Occipital lobe (tissue), 2 donors: ENCODE measurements around the gene FYCO1. TPM values are rescaled to one million over a fixed set of nuclear protein-coding genes. Genes with fewer than 3 reads are reported as not detected.

Experiments used
- DNase-seq: peaks from one replicate; lab custom pipeline; 2025; lab: John Stamatoyannopoulos, UW
- total RNA-seq: library from RNA; depleted of rRNA; stranded (reverse); fragments of >200 nt; gene quantifications from one replicate; pipeline ENCODE4 v1.2.3, GENCODE V29; 2014

FYCO1 gene
- total RNA-seq, 1 donor from 2014 or later: 2.5 TPM

DNA sequence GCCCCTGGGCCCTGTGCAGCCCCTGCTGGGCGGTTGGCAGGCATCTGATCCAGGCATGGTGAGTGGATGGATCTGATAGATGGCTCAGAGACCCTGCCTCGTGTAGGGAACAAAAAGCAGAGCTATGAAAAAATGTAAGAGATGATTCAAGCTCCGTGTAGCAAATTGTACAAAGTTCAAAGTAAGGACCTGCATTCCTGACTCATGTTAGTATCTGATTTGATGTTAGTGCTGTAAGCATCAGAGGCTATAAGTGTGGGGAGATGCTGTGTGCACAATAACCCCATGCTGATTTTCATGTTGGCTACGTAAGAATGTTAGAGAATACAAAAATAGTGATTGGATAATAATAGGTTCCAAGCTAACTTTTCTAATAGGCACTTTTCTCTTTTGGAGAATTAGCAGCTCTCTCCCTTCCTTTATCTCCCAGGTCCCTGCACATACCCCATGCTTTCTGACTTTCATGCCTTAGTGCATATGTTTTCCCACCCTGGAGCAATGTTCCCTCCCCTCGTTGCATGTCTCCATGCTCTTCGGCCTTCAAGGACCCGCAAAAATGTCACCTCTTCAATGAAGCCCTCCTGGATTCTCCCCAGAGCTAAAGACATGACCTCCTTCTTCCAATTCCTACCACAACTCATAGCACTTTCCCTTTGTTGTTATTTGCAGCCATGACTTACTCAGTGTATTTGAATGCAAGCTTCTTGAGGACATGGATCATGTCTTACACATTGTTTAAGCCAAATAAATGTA lies 107.7 kb downstream of the FYCO1 start:
- no peak for DNase-seq

DNA sequence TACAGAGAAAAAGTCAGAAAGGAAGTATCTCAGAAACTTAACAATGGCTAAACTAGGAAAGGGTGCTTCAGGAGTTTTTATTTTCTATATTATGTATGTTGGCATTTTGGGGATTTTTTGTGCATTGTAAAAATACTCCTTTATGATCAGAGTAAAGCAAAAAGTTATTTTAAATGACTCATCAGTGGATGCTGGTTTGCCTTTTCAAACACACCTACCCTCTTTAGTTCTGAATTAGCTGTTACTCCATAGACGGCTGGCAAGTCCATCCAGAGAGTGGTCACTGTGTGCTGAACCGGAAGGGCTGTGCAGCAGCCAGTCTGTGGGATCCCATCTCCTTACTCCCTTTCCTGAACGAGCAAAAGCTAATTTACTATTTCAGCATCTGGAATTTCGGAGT lies 108.3 kb downstream of the FYCO1 start:
- no peak for DNase-seq

DNA sequence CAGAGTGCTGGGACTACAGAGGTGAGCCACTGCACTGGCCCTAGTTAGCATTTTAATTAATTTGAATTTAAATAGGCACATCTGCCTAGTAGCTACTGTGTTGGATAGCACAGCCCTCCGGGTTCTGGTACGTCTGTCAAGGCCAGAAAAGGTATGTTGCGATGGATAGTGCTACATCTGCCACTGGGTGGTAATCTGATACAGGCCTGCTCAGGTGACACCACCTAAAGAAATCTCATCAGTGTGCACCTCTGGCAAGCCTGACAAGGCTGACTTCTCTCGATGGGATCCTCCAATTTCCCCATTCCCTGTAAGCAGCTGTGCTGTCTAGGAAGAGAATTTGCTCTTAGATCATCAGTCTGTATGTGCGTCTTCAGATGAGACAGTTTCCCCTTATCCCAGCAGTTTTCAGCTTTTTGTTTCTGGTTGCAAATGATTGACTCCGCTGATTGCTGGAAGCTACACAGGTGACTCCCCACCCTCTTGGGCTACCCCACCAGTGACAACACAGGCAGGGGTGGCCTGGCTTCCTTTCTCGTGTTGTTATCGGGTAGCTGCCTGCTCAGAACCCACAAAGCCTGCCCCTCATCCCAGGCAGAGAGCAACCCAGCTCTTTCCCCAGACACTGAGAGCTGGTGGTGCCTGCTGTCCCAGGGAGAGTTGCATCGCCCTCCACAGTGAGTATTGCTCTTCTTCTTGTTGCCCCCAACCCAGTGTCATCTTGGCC lies 109.5 kb downstream of the FYCO1 start, which contains the start of gene CCR9:
Gene CCR9 (plus strand): TSS at position 565 of the 727 bp plus-strand sequence. CDS start 8,391 bp downstream, outside the sequence.
- no peak for DNase-seq

DNA sequence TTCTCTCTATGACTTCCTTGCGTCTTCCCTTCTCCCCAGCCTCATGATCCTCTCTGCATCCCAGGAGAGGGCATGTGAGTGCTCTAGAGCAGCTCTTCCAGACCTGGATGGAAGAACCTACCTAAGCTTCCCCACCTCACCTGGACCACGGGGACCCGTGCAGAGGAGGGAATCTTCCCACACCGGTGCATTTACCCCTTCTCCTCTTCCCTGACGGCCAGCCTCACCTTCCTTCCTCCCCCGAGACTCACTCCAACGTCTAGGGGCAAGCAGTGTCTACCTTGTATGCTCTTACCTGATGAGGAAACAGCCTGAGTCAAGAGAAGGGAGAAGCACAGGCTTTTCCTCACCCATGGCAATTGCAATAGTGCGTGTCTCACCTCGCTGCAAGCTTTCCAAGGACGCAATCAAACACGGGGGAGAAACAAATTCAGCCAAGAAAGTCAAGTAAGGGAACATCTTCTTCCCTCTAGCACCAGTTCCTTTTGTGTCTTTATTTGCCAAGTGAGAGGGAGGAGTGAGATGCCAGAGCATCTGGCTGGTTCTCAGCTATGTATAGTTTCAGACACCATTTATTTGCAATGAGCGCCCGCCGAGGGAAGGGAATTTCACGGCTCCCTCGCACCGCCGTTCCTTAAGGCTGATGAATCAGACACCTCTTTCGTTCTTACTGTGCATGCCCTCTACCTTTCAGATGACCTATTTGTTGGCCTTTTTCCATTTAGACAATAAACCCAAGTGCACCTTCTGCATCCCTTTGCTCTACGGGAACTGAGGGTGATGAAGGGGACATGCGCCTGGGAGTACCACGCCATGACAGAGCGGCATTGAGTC lies 111.0 kb downstream of the FYCO1 start:
- DNase-seq: peak; percentile 65

DNA sequence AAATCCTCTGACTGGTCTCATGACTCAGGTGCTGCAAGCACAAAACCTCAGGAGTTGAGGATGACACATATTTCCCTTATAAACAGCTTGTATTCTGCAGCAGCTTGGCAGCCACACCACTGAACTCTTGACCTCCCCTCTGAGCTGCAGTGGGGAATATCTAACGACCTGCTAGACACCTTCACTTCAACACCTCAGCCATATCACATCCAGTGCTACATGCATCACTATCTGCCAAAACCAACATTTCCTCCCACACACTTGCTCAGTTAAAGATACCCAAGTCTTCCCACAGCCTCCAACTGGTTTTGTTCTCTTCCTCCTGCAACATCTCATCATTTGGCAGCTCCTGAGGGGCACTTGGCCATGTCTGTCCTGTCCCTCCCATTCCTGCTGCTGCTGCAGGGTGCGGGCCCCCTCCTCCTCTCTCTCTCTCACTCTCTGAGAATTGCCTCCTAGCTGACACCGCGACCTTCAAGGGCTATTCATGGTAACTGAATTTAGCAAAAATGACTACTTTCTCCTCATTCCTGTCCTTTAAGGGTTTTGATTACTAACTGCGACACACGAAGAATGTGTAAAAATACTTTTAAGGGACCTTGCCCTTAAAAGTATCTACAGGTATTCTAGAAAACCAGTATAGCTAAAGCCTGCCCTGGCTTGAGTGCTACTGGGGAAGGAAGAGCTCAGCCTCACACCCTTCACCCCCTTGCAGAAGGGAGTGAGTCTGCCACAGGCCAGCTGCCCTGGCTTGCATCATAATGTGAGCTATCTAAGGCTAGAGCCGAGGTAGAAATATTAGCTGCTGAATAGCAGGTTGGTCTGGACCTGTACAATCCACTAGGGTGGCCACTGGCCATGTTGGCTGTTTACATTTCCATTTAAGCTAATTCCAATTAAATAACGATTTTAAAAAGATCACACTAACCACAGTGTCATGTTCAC lies 114.3 kb downstream of the FYCO1 start:
- peak; percentile 22 for DNase-seq

DNA sequence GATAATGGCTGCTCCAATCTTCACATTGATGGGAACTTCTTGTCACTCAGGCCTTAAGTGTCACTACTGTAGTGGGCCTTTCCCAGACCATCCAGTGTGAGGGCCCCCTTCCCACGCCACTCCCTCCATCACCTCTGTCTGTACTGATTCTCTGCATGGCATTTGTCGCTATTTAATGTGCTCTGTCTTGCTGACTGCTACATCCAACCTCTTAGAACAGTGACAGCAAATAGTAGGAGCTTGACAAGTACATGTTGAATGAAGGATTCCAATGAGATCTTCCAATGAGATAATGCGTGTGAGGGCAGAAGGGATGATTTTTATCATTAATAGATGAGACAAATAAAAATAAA lies 114.9 kb downstream of the FYCO1 start:
- no peak for DNase-seq

DNA sequence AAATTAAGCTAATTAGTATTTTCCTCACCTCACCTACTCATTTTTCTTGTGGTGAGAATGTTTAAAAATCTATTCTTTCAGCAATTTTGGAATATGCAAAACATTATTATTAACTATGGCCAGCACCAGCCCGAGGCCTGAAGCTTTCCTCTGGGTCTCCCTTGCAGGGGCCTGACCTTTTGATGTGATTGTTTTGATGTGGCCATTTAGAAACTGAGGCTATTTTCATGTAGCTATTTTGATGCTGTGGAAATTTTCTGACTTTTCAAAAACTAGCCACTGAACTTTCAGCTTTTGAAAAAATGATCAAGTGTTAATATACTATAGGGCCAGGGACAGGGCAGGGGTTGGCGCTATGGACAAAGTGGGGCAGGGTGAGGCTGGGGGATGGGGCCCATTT lies 117.5 kb downstream of the FYCO1 start:
- no peak for DNase-seq

DNA sequence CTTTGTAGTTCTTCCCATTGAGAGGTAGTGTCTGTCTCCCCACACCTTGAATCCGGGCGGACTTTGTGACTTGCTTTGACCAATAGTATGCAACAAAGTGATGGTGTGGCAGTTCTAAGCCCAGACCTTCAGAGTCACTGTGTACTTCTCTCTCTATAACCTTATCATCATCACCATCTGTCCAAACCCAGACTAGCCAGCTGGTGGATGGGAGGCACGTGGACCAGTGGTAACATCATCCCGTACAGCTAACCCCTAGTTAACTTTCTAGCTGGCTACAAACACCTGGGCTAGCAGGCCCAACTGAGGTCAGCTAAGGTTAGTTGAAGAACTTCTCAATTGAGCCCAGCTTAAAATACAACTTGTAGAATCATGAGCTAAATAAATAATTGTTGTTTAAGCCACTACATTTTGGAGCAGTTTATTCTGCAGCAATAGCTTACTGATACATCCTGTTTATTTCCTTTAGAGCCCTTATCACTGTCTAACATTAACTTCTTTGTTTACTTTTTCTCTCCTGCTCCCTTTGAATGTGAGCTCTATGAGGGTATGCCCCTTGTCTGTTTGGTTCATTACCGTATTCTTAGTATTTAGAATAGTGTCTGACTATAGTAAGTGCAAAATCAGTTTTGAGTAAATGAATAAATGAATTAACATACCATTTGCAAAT lies 120.8 kb downstream of the FYCO1 start:
- DNase-seq: no peak

DNA sequence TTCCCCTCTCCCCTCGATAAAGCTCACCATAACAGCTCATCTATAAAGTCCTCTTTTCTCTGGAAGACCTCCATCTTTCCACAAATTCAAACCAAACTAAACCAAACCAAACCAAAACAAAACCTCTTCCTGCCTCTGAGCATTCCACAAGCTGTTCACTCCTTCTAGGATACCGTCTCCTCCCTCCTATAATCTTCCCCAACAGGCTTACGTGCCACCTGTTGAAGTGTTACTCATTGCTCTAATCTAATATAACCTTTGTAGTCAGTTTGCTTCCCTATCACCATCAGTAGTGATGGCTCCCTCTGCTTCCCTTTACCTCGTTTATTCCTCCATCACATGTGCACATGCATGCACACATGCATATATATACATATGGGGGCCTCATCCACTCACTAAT lies 122.0 kb downstream of the FYCO1 start:
- no peak for DNase-seq

DNA sequence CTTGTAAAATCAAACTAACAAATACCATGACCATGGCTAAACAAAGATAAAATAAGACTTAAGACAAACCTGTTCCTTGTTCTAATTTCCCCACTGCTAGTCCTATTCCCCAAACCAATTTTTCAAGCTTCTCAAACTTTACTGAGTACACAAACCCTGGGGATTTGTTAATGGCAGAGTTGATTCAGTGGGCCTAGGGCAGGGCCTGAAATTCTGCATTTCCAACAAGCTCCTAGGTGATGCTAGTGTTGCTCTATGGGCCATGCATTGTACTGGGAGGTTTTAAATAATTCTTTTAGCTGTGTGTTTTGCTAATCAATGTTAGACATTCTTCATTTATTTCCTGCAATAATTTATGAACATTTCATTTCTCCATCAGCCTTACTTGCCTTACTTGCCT lies 122.6 kb downstream of the FYCO1 start:
- DNase-seq: no peak

DNA sequence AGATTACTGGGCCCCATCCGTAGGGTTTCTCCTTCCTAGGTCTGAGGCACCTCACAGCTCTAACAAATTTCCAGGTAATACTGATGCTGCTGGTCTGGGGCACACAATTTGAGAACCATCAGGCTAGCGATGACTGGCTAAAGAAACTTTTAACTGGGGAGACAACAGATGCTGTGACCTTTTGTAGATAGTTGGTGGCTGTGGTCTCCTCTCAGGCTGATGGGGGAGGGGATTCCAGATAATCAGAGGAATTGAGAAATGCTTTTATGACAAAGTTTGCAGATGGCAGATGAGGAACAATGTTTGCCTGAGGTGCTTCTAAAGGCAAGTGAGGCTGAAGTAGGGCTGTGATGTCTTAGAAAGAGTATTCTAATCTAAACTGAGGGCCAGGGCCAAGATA lies 123.1 kb downstream of the FYCO1 start:
- no peak for DNase-seq

DNA sequence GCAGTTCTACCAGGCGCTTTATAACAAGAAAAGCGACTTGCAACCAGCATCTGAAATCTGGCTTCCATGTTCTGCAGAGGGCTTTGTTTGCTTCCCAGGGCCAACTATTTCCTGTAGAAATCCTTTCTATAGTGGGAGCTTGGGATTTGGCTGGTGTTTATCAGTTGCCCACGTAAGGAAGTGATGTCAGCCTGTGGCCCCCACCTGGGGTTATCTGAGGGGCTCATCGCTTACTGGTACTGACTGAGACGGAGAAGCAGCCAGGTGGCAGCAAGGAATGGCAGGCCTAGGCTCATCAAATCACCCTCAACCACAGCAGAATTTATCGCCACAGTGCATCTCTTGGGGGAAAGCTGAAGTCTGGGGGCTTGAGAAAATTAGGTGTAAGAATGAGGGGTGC lies 123.8 kb downstream of the FYCO1 start:
- DNase-seq: no peak

DNA sequence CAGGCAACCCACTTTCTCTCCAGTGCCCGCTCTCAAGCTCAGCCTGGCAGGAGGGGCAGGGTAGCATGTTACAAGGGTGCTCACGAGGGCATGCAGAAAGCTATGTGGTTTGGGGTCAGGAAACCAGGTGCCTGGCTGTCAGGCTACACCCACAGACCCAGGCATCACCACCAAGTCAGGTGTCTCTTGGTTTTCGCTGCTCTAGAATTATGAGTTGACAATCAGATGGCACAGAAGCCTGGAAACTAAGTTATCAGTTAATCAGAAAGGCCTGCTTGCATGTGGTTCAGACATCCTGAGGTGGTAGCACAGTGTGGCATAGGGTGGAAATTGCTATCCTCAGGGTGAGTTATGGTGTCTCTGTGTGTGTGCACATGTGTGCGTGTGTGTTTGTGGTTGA lies 125.5 kb downstream of the FYCO1 start:
- no peak for DNase-seq

DNA sequence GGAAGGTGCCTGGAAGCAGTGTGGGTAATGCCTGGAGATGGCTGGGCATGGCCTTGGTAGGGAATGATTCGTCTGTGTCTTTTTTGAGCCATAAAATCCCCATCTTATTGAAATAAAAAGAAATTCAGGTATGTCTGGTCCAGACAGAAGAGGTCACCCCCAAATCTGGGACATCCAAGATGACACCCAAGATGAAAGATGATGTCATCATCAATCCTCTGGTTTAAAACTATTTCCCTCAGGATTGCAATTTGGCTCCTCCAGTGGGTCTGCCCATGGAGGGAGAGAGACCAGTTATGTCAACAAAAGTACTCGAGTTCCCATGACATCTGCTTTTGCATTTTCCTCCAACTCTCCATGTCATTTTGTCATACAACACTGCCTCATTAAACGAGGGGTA lies 126.0 kb downstream of the FYCO1 start:
- DNase-seq: no peak

DNA sequence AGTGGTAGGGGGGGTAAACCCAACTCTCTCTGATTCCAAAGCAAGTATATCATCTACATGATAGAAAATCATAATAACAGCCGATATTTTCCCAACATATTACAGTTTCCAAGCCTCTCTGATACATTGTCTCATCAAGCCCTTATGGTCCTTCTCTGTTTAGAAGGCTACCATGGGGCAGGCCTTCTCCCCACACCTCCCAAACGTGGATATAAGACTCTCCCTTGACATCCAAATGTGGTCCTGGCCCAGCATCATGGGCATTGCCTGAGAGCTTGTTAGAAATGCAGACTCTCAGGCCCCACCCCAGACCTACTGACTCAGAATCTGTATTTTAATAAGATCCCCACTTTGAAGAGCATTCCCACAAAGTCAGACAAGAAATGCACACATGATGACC lies 127.0 kb downstream of the FYCO1 start:
- no peak for DNase-seq

DNA sequence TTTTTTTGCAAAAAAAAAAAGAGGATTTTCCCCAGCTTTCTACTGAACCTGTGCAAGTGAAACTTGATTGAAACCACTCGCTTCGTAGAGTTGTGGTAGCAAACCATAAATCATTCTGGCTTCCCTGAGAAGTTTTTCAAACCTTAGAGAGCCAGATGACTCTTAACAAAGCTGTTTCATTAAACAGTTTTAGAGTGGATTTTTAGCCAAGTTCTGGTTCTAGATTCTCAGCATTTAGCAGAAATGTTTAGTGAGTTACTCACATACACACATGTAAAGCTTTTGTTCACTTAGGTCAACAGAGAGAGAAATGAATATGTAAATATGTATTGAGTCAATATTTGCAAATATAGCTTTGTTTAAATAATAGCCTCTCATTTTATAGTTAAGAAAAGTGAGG lies 127.4 kb downstream of the FYCO1 start:
- DNase-seq: no peak
